Karpas-422 (cell line): ENCODE measurements around the gene IQCF5. TPM values are rescaled to one million over a fixed set of nuclear protein-coding genes. Genes with fewer than 3 reads are reported as not detected.
A peak's percentile ranks its signal among the peaks of the same experiment; 100 is the strongest.
"Not testable (repeated sequence)": the region's sequence is repeated elsewhere in the genome, so short reads cannot be mapped to it uniquely, and the experiment has no call there.

ENCODE experiments used
- DNase-seq: peaks from one replicate; pipeline ENCODE4 v3.0.0-alpha.2; 2015
- H2AFZ ChIP-seq: fragments of 200-600 bp; sonication (generic); 2 replicates; pipeline ENCODE4 v1.6.1; 2014; ENCODE audit warnings: antibody characterized with exemption, low read length, mixed read lengths
- H3K27ac ChIP-seq: fragments of 200-600 bp; sonication (generic); 2 replicates; pipeline ENCODE4 v1.5.1; 2014; ENCODE audit warnings: mild to moderate bottlenecking, low read length, moderate library complexity
- H3K27me3 ChIP-seq: fragments of 200-600 bp; sonication (generic); 2 replicates; pipeline ENCODE4 v1.6.1; 2014; ENCODE audit warnings: low read length, mixed read lengths
- H3K36me3 ChIP-seq: fragments of 200-600 bp; sonication (generic); 2 replicates; pipeline ENCODE4 v1.6.1; 2014; ENCODE audit warnings: low read length, mixed read lengths; ENCODE audit not compliant: insufficient read depth
- H3K4me1 ChIP-seq: fragments of 200-600 bp; sonication (generic); 2 replicates; pipeline ENCODE4 v1.6.1; 2014; ENCODE audit warnings: mild to moderate bottlenecking, low read length, mixed read lengths
- H3K4me2 ChIP-seq: fragments of 200-600 bp; sonication (generic); 2 replicates; pipeline ENCODE4 v1.6.1; 2014; ENCODE audit warnings: low read length, low read depth, mild to moderate bottlenecking; ENCODE audit not compliant: poor library complexity, severe bottlenecking
- H3K4me3 ChIP-seq: fragments of 200-600 bp; sonication (generic); 2 replicates; pipeline ENCODE4 v1.5.1; 2014; ENCODE audit warnings: mild to moderate bottlenecking, antibody characterized with exemption, low read length, mixed read lengths
- H3K79me2 ChIP-seq: fragments of 200-600 bp; sonication (generic); 2 replicates; pipeline ENCODE4 v1.6.1; 2014; ENCODE audit warnings: mild to moderate bottlenecking, low read length, mixed read lengths
- H3K9ac ChIP-seq: fragments of 200-600 bp; sonication (generic); 2 replicates; pipeline ENCODE4 v1.6.0; 2014; ENCODE audit warnings: low read length
- H3K9me2 ChIP-seq: fragments of 200-600 bp; sonication (generic), shearing (Covaris generic); replicated peaks from 2 replicates; pipeline ENCODE4 v1.6.0; 2014; ENCODE audit warnings: mild to moderate bottlenecking, low read length, moderate library complexity; ENCODE audit not compliant: insufficient read depth
- H3K9me3 ChIP-seq: fragments of 300-700, 200-600 bp; sonication (generic); 2 replicates; pipeline ENCODE4 v1.6.1; 2014; ENCODE audit warnings: low read length, mixed read lengths
- H4K20me1 ChIP-seq: fragments of 200-600 bp; sonication (generic); 2 replicates; pipeline ENCODE4 v1.6.1; 2014; ENCODE audit warnings: mild to moderate bottlenecking, antibody characterized with exemption, low read length, low read depth; ENCODE audit not compliant: insufficient read depth
- total RNA-seq: library from RNA; depleted of rRNA; stranded (reverse); fragments of >200 nt; shearing (Covaris generic); gene quantifications from 2 replicates; pipeline ENCODE4 v1.2.3, GENCODE V29; 2014; ENCODE audit warnings: low replicate concordance

Gene IQCF5
- total RNA-seq, 1 experiment from 2014 or later, result not detected

DNA sequence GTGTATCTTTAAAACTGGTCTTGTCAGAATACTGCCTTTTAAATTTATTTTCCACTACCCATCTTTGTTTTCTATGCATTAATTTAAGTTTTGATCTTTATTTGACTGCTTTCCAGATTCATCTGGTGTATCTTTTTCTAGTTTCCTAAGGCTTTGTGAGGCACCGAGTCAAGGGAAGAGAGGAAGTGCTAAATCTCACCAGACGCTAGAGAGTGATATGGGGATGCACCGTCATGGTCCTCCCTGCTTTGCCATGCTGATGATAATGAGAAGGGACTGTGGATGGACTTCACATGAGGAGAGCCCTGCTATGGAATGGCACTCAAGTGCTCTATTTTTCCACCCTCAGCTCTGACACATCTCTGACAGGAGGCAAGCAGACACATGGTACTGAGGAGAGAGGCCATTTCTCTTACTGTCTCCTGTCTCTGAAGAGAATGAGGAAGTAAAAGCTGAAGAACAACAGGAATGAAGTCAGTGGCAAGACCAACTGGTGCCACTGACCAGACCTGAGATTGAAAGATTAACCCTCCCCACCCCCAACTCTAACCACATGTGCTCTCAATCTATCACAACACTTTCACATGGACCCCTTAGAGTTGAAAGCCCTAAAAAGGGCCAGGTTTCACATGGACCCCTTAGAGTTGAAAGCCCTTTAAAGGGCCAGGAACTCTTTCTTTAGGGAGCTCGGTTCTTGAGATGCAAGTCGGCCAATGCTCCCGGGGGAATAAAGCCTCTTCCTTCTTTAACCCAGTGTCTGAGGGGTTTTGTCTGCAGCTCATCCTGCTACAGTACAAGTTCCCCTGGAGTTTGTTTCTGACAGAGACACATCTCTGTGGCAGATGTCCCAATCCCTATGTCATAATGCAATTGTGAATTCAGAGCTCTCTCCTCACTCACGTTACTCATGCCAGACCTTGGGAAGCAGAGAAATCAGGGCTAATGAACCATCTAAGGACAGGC is 14.4 kb downstream of the IQCF5 start, which contains the start of gene IQCF2:
TSS of gene IQCF2 (plus strand) at position 913 of the 963 bp plus-strand sequence. CDS start 52 bp downstream, outside the sequence.
- no peaks in the 10 kb centered on the region for H3K9me3 ChIP-seq
- H3K27me3 ChIP-seq, result no peaks in the 10 kb centered on the region
- no peaks in the 10 kb centered on the region for H3K79me2 ChIP-seq
- H2AFZ ChIP-seq, result no peak within 1 kb of the TSS; the same call in 1 of the 2 replicates
- H3K9ac ChIP-seq, result no peak within 1 kb of the TSS
- no peak within 1 kb of the TSS for H3K27ac ChIP-seq
- H3K4me3 ChIP-seq, result no peak within 1 kb of the TSS
- no peaks in the 10 kb centered on the region for H4K20me1 ChIP-seq
- peaks cover 9% of the 10 kb centered on the region for H3K4me1 ChIP-seq
- no peak within 1 kb of the TSS for H3K4me2 ChIP-seq
- no peaks in the 10 kb centered on the region for H3K36me3 ChIP-seq
- no peaks in the 10 kb centered on the region for H3K9me2 ChIP-seq
- peak; percentile 48 for DNase-seq

DNA sequence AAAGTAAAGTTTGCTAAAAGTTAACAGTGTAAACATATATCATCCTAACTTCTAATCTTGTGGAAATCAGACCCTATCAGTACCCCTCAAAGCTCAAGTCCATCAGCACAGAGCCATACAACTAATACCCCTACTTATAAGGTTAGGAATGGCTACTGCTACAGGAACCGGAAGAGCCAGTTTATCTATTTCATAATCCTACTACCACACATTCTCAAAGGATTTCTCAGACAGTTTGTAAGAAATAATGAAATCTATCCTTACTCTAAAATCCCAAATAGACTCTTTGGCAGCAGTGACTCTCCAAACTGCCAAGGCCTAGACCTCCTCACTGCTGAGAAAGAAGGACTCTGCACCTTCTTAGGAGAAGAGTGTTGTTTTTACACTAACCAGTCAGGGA is 20.0 kb downstream of the IQCF5 start:
- DNase-seq, result not testable (repeated sequence)

DNA sequence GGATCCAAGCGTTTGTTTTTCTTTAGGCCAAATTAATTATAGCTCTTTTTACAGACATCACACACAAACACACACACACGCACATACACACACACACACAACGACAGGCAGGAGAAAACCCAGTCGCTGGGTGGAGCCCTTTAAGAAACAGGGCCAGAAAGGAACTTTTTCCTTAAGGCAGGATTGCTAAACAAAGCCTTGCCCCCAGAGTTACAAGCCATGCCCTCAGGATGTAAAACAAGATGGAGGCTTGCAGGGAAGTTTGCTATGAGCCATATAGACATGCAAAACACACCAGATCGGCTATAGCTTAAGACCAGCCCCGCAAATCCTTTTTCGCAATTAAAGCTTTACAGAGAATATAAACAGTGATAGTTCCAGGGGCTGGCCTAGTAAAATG is 30.3 kb downstream of the IQCF5 start:
- Histone ChIP-seq H3K79me2 (no peaks in the 10 kb centered on the region), H3K27me3 (no peaks in the 10 kb centered on the region), H3K9ac (no peak overlapping the region), H3K9me3 (peaks cover 9% of the 10 kb centered on the region), H4K20me1 (no peaks in the 10 kb centered on the region), H3K4me1 (peaks cover 7% of the 10 kb centered on the region), H3K9me2 (no peaks in the 10 kb centered on the region), H3K36me3 (no peaks in the 10 kb centered on the region), H3K4me3 (no peak overlapping the region), H3K27ac (no peak overlapping the region), H2AFZ (no peak overlapping the region), H3K4me2 (no peak overlapping the region)
- no peak for DNase-seq

More for the DNA sequence above, 20.0 kb downstream of the IQCF5 start:
- not testable (repeated sequence) for H4K20me1 ChIP-seq, H2AFZ ChIP-seq, H3K36me3 ChIP-seq, H3K9ac ChIP-seq, H3K27ac ChIP-seq, H3K4me1 ChIP-seq, H3K27me3 ChIP-seq, H3K4me3 ChIP-seq, H3K9me2 ChIP-seq, H3K9me3 ChIP-seq, H3K79me2 ChIP-seq, H3K4me2 ChIP-seq

DNA sequence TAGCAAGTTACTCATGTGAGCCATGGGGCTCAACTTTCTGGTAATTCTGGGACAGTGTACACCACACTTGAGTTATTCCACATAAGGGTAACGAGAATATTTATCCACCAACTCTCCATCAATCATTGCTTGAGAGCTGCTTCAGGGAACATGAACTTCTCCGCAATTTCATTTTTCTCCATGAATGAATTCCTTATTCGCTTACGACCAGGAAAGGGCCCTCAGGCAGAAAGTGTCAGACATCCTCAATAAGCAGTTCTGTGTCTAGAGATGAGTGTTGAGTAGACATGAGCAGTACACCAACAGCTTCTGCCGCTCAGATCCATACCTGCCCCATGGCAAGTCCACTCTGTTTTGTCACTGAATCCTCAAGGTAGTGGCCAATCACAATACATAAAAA is 38.8 kb downstream of the IQCF5 start:
- Histone ChIP-seq H3K27me3 (no peaks in the 10 kb centered on the region; the same call in 1 of the 2 replicates), H3K4me3 (no peak overlapping the region)

DNA sequence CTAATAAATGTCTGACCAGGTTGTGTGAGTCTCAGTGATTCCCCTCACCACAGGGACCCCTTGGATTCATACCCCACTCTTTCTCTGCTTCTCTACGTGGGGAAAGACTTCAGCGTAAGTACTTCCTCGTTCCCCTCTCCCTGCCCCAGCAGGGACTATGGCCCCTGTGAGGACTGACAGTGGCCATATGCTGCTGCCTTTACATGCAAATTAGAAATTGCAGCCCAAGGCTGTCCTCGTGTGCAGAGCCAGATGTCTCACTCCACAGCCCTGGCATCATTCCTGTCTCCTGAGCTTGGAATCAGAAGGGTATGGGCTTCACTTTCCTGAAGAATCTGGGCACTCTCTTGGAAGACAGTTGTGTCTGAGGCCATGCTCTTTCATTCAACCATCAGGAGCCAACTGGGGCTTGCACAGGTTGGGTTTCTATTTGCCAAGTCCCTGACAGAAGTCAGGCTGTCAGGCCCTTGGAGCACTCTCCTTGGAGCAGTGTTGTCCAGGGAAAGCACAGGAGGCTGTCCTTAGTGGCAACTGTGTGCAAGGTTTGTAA is 44.5 kb downstream of the IQCF5 start:
- Histone ChIP-seq H3K27me3 (no peaks in the 10 kb centered on the region; the same call in 1 of the 2 replicates), H3K27ac (no peak overlapping the region), H4K20me1 (no peaks in the 10 kb centered on the region), H3K4me1 (no peaks in the 10 kb centered on the region), H3K9ac (no peak overlapping the region), H2AFZ (no peak overlapping the region), H3K4me2 (no peak overlapping the region), H3K36me3 (no peaks in the 10 kb centered on the region), H3K4me3 (no peak overlapping the region), H3K9me3 (no peaks in the 10 kb centered on the region), H3K9me2 (no peaks in the 10 kb centered on the region), H3K79me2 (no peaks in the 10 kb centered on the region)
- DNase-seq, result no peak

More for the DNA sequence above, 38.8 kb downstream of the IQCF5 start:
- Histone ChIP-seq H4K20me1 (no peaks in the 10 kb centered on the region), H3K36me3 (no peaks in the 10 kb centered on the region), H3K79me2 (no peaks in the 10 kb centered on the region), H3K27ac (no peak overlapping the region), H3K9ac (no peak overlapping the region), H3K4me2 (no peak overlapping the region), H3K9me3 (no peaks in the 10 kb centered on the region), H2AFZ (no peak overlapping the region), H3K4me1 (no peaks in the 10 kb centered on the region), H3K9me2 (no peaks in the 10 kb centered on the region)
- no peak for DNase-seq

DNA sequence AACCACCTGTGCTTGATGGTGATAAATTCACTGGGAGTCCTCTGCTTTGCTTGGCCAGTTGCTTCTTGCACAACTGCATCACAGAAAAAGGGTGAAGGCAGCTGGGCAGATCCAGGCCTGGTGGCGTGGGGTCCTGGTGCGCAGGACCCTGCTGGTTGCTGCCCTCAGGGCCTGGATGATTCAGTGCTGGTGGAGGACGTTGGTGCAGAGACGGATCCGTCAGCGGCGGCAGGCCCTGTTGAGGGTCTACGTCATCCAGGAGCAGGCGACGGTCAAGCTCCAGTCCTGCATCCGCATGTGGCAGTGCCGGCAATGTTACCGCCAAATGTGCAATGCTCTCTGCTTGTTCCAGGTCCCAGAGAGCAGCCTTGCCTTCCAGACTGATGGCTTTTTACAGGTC is 45.1 kb downstream of the IQCF5 start:
- H3K27me3 ChIP-seq, result no peaks in the 10 kb centered on the region; the same call in 1 of the 2 replicates
- H3K9ac ChIP-seq, result no peak overlapping the region
- H2AFZ ChIP-seq, result no peak overlapping the region
- no peaks in the 10 kb centered on the region for H4K20me1 ChIP-seq
- H3K36me3 ChIP-seq, result no peaks in the 10 kb centered on the region
- H3K4me2 ChIP-seq, result no peak overlapping the region
- H3K27ac ChIP-seq, result no peak overlapping the region
- no peaks in the 10 kb centered on the region for H3K79me2 ChIP-seq
- H3K4me1 ChIP-seq, result no peaks in the 10 kb centered on the region
- H3K9me2 ChIP-seq, result no peaks in the 10 kb centered on the region
- DNase-seq, result no peak
- no peak overlapping the region for H3K4me3 ChIP-seq
- H3K9me3 ChIP-seq, result no peaks in the 10 kb centered on the region

DNA sequence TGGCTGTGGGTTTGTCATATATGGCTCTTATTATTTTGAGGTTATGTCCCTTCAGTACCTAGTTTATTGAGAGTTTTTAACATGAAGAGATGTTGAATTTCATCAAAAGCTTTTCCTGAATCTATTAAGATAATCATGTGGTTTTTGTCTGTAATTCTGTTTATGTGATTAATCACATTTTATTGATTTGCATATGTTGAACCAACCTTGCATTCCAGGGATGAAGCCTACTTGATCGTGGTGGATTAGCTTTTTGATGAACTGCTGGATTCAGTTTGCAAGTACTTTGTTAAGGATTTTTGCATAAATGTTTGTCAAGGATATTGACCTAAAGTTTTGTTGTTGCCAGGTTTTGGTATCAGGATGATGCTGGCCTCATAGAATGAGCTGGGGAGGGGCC is 47.1 kb downstream of the IQCF5 start:
- no peaks in the 10 kb centered on the region for H4K20me1 ChIP-seq
- no peak for DNase-seq
- no peak overlapping the region for H3K4me2 ChIP-seq
- no peaks in the 10 kb centered on the region for H3K4me1 ChIP-seq
- H3K27me3 ChIP-seq, result no peaks in the 10 kb centered on the region
- no peaks in the 10 kb centered on the region for H3K36me3 ChIP-seq
- H2AFZ ChIP-seq, result no peak overlapping the region
- H3K9me2 ChIP-seq, result no peaks in the 10 kb centered on the region
- H3K4me3 ChIP-seq, result no peak overlapping the region
- H3K9me3 ChIP-seq, result no peaks in the 10 kb centered on the region
- no peak overlapping the region for H3K9ac ChIP-seq
- no peaks in the 10 kb centered on the region for H3K79me2 ChIP-seq
- no peak overlapping the region for H3K27ac ChIP-seq
